Skeletal muscle tissue (tissue), 4 donors: ENCODE measurements around the gene R3HDM2. TPM values are rescaled to one million over a fixed set of nuclear protein-coding genes. Genes with fewer than 3 reads are reported as not detected.
A peak's percentile ranks its signal among the peaks of the same experiment; 100 is the strongest.

ENCODE experiments used
- H3K27ac ChIP-seq: one replicate; pipeline ENCODE4 v1.7.0; 2013; ENCODE audit warnings: mild to moderate bottlenecking, low read depth, low read length, inconsistent platforms
- H3K27me3 ChIP-seq, 3 donors: one replicate each; pipeline ENCODE4 v1.7.0; 2013; ENCODE audit warnings: low read length in 3 of 3; ENCODE audit not compliant: control insufficient read depth in 3 of 3, insufficient read depth in 3 of 3
- H3K36me3 ChIP-seq, 3 donors: one replicate each; pipeline ENCODE4 v1.7.0; 2013; ENCODE audit warnings: low read length in 3 of 3; ENCODE audit not compliant: control insufficient read depth in 3 of 3, insufficient read depth in 3 of 3
- H3K4me1 ChIP-seq, 3 donors: one replicate each; pipeline ENCODE4 v1.7.0; 2013; ENCODE audit warnings: low read length in 3 of 3, mild to moderate bottlenecking in 3 of 3; ENCODE audit not compliant: control insufficient read depth in 3 of 3, insufficient read depth in 3 of 3
- H3K4me3 ChIP-seq, 3 donors: one replicate each; pipeline ENCODE4 v1.7.0; 2013; ENCODE audit warnings: low read length in 3 of 3
- H3K9ac ChIP-seq, 3 donors: one replicate each; pipeline ENCODE4 v1.7.0; 2013; ENCODE audit warnings: low read length in 3 of 3, mild to moderate bottlenecking in 3 of 3, moderate library complexity in 2 of 3, low read depth in 1 of 3
- H3K9me3 ChIP-seq, 3 donors: one replicate each; pipeline ENCODE4 v1.7.0; 2013; ENCODE audit warnings: low read length in 3 of 3; ENCODE audit not compliant: control insufficient read depth in 3 of 3
- total RNA-seq: library from RNA; depleted of rRNA; stranded (reverse); fragments of >200 nt; gene quantifications from one replicate; pipeline ENCODE4 v1.2.3, GENCODE V29; 2014
- donor health status: Osteomylitis.

Gene R3HDM2
- total RNA-seq, 1 donor from 2014 or later, result 9.9 TPM

GRCh38 chr12:57235017-57235727 lies 195.7 kb downstream of the R3HDM2 start:
- peak overlapping the region; percentile 54 for H3K27ac ChIP-seq
- peak overlapping the region in 1 of 3 donors; percentile 45 for H3K4me3 ChIP-seq

GRCh38 chr12:57234571-57235016 lies 196.2 kb downstream of the R3HDM2 start:
- Histone ChIP-seq H3K4me3 (no peak overlapping the region), H3K27ac (peak overlapping the region; percentile 54), H3K4me1 (peaks cover 28 to 56% (median 36%) of the 10 kb centered on the region in 3 donors)

More at GRCh38 chr12:57235017-57235727, 195.7 kb downstream of the R3HDM2 start:
- Histone ChIP-seq H3K36me3 (peaks cover 29 to 33% (median 30%) of the 10 kb centered on the region in 3 donors), H3K9ac (peak overlapping the region in 1 of 3 donors; percentile 62), H3K9me3 (no peaks in the 10 kb centered on the region), H3K4me1 (peaks cover 28 to 56% (median 35%) of the 10 kb centered on the region in 3 donors), H3K27me3 (peaks cover 13 to 32% (median 23%) of the 10 kb centered on the region in 3 donors)

GRCh38 chr12:57234233-57234570 lies 196.6 kb downstream of the R3HDM2 start:
- Histone ChIP-seq H3K4me3 (no peak overlapping the region), H3K36me3 (peaks cover 29 to 33% (median 30%) of the 10 kb centered on the region in 3 donors), H3K27ac (peak overlapping the region; percentile 54), H3K9me3 (no peaks in the 10 kb centered on the region), H3K4me1 (peaks cover 28 to 52% (median 34%) of the 10 kb centered on the region in 3 donors), H3K27me3 (peaks cover 13 to 32% (median 23%) of the 10 kb centered on the region in 3 donors), H3K9ac (peak overlapping the region in 1 of 3 donors; percentile 40)

More at GRCh38 chr12:57234571-57235016, 196.2 kb downstream of the R3HDM2 start:
- H3K9me3 ChIP-seq, result no peaks in the 10 kb centered on the region
- H3K36me3 ChIP-seq, result peaks cover 29 to 33% (median 30%) of the 10 kb centered on the region in 3 donors
- H3K27me3 ChIP-seq, result peaks cover 13 to 32% (median 23%) of the 10 kb centered on the region in 3 donors
- peak overlapping the region in 1 of 3 donors; percentile 40 for H3K9ac ChIP-seq

GRCh38 chr12:57233357-57234232 lies 197.2 kb downstream of the R3HDM2 start:
- Histone ChIP-seq H3K9me3 (no peaks in the 10 kb centered on the region), H3K4me1 (peaks cover 28 to 50% (median 31%) of the 10 kb centered on the region in 3 donors), H3K9ac (no peak overlapping the region), H3K27me3 (peaks cover 13 to 28% (median 21%) of the 10 kb centered on the region in 3 donors), H3K4me3 (no peak overlapping the region), H3K36me3 (peaks cover 29 to 33% (median 30%) of the 10 kb centered on the region in 3 donors), H3K27ac (peak overlapping the region; percentile 12)

- Histone ChIP-seq H3K27ac (no peak overlapping the region), H3K36me3 (peaks cover 29 to 33% (median 30%) of the 10 kb centered on the region in 3 donors), H3K9me3 (no peaks in the 10 kb centered on the region), H3K27me3 (peaks cover 8 to 16% (median 10%) of the 10 kb centered on the region in 3 donors), H3K4me1 (peaks cover 18 to 38% (median 25%) of the 10 kb centered on the region in 3 donors), H3K4me3 (no peak overlapping the region), H3K9ac (no peak overlapping the region)
Measured at GRCh38 chr12:57232156-57232756, 198.6 kb downstream of the R3HDM2 start.

GRCh38 chr12:57231276-57232021 lies 199.4 kb downstream of the R3HDM2 start:
- Histone ChIP-seq H3K4me1 (peaks cover 17 to 37% (median 24%) of the 10 kb centered on the region in 3 donors), H3K9ac (peak overlapping the region in 1 of 3 donors; percentile 25), H3K27me3 (peaks cover 7 to 11% (median 10%) of the 10 kb centered on the region in 3 donors), H3K36me3 (peaks cover 29 to 33% (median 30%) of the 10 kb centered on the region in 3 donors), H3K4me3 (no peak overlapping the region), H3K27ac (no peak overlapping the region), H3K9me3 (no peaks in the 10 kb centered on the region)

- peaks cover 29 to 33% (median 30%) of the 10 kb centered on the region in 3 donors for H3K36me3 ChIP-seq
- peaks cover 17 to 37% (median 24%) of the 10 kb centered on the region in 3 donors for H3K4me1 ChIP-seq
- H3K27me3 ChIP-seq, result peaks cover 9 to 11% (median 10%) of the 10 kb centered on the region in 3 donors
- peak overlapping the region; percentile 72 for H3K27ac ChIP-seq
- H3K9ac ChIP-seq, result peak overlapping the region; percentile 89 to 94 (median 89)
- H3K4me3 ChIP-seq, result peak overlapping the region; percentile 77 to 98 (median 95)
- H3K9me3 ChIP-seq, result no peaks in the 10 kb centered on the region
Measured at GRCh38 chr12:57230381-57231155, 200.3 kb downstream of the R3HDM2 start.

- H3K9ac ChIP-seq, result peak within 1 kb of the TSS; percentile 89 to 94 (median 89)
- H3K4me1 ChIP-seq, result peaks cover 17 to 37% (median 24%) of the 10 kb centered on the region in 3 donors
Measured at GRCh38 chr12:57229634-57230380, 201.0 kb downstream of the R3HDM2 start, which contains the start of gene SHMT2. SHMT2 (plus strand) TSS chr12:57229711; CDS start chr12:57229779, 68 bp downstream.

More at GRCh38 chr12:57229634-57230380, 201.0 kb downstream of the R3HDM2 start, which contains the start of gene SHMT2:
- Histone ChIP-seq H3K9me3 (no peaks in the 10 kb centered on the region), H3K27ac (peak within 1 kb of the TSS; percentile 72), H3K4me3 (peak within 1 kb of the TSS; percentile 77 to 98 (median 95)), H3K36me3 (peaks cover 29 to 33% (median 30%) of the 10 kb centered on the region in 3 donors), H3K27me3 (peaks cover 15 to 18% (median 16%) of the 10 kb centered on the region in 3 donors)
